ENCODE measurements around the gene RTN4R. TPM values are rescaled to one million over a fixed set of nuclear protein-coding genes. Genes with fewer than 3 reads are reported as not detected.

Gene RTN4R
- total RNA-seq, 4 donors from 2014 or later = 0.29 to 0.75 TPM; not detected in 2

DNA sequence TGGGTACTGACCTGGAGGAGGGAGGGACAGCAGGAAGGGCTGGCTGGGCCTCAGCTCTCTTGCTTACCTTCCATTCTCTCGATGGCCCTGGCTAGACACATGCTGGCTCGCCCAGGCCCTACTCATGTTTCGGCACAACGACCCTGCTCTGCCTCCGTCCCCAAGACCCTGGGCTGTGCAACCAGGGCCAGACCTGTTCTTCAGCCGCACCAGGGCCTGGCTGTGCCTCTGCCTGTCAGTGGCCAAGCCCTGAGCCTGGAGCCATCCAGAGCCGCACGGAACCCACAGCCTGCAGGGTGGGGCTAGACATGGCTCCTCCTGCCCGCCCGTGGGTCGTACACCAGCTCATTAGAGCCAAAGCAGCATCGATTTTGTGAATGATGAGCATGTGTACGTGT is 47.5 kb downstream of the RTN4R start:
- H3K4me1 ChIP-seq = peaks cover 4 to 24% of the 10 kb centered on the region in 2 donors
- no peak for ATAC-seq
- no peak for TF ChIP-seq CTCF (IDR thresholded peaks at IDR 0.05 in 4 of 5, conservative IDR thresholded peaks at IDR 0.05 in 1 of 5)

GRCh38 chr22:20219667-20220628 is 48.2 kb downstream of the RTN4R start:
- Histone ChIP-seq H3K27ac (no peak overlapping the region), H3K36me3 (no peaks in the 10 kb centered on the region), H3K4me1 (peaks cover 4 to 24% of the 10 kb centered on the region in 2 donors), H3K9me3 (no peaks in the 10 kb centered on the region), H3K4me3 (no peak overlapping the region), H3K27me3 (no peaks in the 10 kb centered on the region)
- DNase-seq (no peak), ATAC-seq (no peak)
- in situ Hi-C loops (cut with MboI; ENCODE audit: low sequenced_read_pairs in 4 of 4) (no loop called here), intact Hi-C loops (cut with DNase I; ENCODE audit: low total_unique reads) (no loop called here)
- no peak for TF ChIP-seq POLR2A (IDR thresholded peaks at IDR 0.05)
- no peak for TF ChIP-seq CTCF (IDR thresholded peaks at IDR 0.05 in 4 of 5, conservative IDR thresholded peaks at IDR 0.05 in 1 of 5)

More for the DNA sequence above, 47.5 kb downstream of the RTN4R start:
- Histone ChIP-seq H3K9me3 (no peaks in the 10 kb centered on the region), H3K36me3 (no peaks in the 10 kb centered on the region), H3K27me3 (no peaks in the 10 kb centered on the region), H3K4me3 (no peak overlapping the region), H3K27ac (no peak overlapping the region)
- DNase-seq = no peak
- intact Hi-C loops (cut with DNase I; ENCODE audit: low total_unique reads) = no loop called here
- in situ Hi-C loops (cut with MboI; ENCODE audit: low sequenced_read_pairs in 4 of 4) = no loop called here

- no peak overlapping the region for H3K27ac ChIP-seq
- intact Hi-C loops (cut with DNase I; ENCODE audit: low total_unique reads) = no loop called here
- no peak for TF ChIP-seq CTCF (IDR thresholded peaks at IDR 0.05 in 4 of 5, conservative IDR thresholded peaks at IDR 0.05 in 1 of 5)
- no peak for TF ChIP-seq POLR2A (IDR thresholded peaks at IDR 0.05)
- H3K27me3 ChIP-seq = no peaks in the 10 kb centered on the region
- in situ Hi-C loops (cut with MboI; ENCODE audit: low sequenced_read_pairs in 4 of 4) = no loop called here
- no peaks in the 10 kb centered on the region for H3K36me3 ChIP-seq
- no peaks in the 10 kb centered on the region for H3K9me3 ChIP-seq
- no peak for ATAC-seq
- no peak overlapping the region for H3K4me3 ChIP-seq
- H3K4me1 ChIP-seq = peaks cover 4 to 24% of the 10 kb centered on the region in 2 donors
- no peak for DNase-seq
Observed at GRCh38 chr22:20218987-20219386, 49.1 kb downstream of the RTN4R start.

DNA sequence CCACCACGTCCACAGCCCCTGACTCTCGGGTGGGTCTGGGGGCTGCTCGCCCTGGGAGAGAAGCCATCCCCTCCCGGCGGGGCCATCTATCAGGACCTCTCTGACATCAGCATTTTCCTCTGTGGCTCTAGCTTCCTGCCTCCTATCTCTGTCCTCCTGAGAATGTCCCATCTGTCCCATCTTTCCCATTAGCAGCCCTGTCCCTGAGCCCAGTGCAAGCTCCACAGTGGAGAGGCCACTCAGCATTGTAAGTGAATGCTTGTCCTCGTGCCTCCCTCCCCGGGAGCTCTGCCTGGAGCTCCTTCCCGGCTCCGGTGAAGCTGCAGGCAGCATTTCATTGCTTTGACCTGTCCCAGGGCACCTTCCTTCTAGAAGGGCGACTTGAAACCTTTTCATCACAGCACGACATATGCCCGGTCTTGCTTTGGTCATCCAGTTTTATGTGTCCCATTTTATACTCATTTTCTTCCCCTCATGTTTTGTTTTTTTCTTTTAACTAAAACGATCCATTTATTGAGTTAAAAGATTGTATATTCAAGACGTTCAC is 49.7 kb downstream of the RTN4R start:
- no peaks in the 10 kb centered on the region for H3K9me3 ChIP-seq
- no peaks in the 10 kb centered on the region for H3K27me3 ChIP-seq
- TF ChIP-seq POLR2A (IDR thresholded peaks at IDR 0.05) (no peak), CTCF (IDR thresholded peaks at IDR 0.05 in 4 of 5, conservative IDR thresholded peaks at IDR 0.05 in 1 of 5) (no peak)
- in situ Hi-C loops (cut with MboI; ENCODE audit: low sequenced_read_pairs in 4 of 4) (no loop called here), intact Hi-C loops (cut with DNase I; ENCODE audit: low total_unique reads) (no loop called here)
- no peak for DNase-seq
- H3K27ac ChIP-seq = no peak overlapping the region
- no peaks in the 10 kb centered on the region for H3K36me3 ChIP-seq
- peaks cover 4 to 24% of the 10 kb centered on the region in 2 donors for H3K4me1 ChIP-seq
- no peak overlapping the region for H3K4me3 ChIP-seq
- ATAC-seq = no peak
